NK-92 treated with Interleukin-12 subunit alpha and Interleukin-12 subunit beta, amount 100 ng/mL, for 24 hours (cell line): Measurements from ENCODE around the gene AGO1.
A peak's percentile ranks its signal among the peaks of the same experiment; 100 is the strongest.
"Not testable (repeated sequence)": the region's sequence is repeated elsewhere in the genome, so short reads cannot be mapped to it uniquely, and the experiment has no call there.

Source experiments
- DNase-seq: peaks from one replicate; lab custom pipeline; 2025; lab: John Stamatoyannopoulos, UW

AGO1 gene

DNA sequence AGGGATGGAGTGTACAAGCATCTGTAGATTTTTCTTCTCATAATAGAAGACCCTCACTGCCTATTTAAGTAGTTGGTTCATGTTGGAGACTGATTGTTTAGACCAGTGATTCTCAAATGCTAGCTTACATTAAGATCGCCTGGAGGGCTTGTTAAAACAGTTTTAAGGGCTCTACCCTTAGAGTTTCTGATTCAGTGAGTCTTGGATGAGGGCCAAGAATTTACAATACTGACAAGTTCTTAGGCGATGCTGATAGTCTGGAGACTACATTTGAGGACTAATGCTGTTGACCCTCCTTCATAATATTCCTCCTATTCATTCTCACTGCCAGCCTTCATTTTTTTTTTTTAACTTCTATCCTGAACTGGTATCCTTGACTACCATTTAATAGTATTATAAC is 32.7 kb downstream of the AGO1 start:
- no peak for DNase-seq

DNA sequence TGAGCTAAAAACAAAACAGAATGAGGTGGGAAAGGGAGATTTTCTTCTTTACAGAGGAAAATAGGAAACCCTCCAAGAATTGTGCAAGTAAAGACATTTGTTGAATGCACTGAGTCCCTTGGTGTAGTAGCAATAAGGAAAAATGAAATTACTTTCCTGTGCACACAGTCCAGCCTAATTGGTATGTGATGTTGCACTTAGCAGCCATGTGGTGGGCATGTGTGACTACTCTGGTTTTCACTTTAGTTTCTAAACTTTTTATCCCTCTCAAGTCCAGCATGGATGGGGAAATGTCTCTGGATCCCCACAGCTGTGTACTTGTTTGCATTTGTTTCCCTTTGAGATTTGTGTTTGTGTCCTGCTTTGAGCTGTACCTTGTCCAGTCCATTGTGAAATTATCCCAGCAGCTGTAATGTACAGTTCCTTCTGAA is 40.8 kb downstream of the AGO1 start:
- DNase-seq: no peak

DNA sequence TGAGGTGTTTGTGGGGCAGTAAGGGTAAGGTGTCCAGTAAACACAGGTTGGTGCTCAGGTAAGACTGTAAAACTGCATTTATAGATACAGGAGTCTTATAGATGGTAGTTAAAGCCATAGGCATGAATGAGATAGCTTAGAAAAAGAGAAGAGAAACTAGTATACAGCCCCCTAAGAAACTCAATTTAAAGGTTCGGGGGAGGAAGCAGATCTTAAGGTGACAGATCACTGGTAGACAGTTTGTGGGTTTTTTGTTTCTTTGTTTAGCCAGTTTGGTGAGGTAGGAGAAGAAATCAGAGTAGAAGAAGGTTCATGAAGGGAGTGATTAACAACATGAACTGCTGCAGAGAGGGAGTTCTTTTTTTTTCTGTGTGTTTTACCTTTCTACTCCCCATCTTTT is 41.8 kb downstream of the AGO1 start:
- DNase-seq: no peak

DNA sequence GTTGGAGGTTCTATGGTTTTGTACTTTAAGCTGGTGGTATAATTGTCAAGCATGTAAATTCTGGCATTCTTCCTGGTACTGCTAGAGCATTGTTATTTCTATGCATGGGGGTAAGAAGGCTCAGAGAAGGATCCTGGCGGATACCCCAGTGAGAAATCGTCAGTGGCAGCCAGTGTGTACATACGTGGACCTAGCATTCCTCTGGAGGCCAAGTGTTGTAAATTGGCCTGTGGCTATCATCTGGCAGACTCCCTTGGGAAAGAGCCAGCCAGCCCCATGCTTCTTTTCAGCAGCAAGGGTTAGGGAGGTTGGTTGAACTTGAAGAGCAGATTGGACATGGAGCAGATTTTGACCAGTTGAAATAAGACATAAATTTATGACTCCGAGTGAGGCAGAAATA is 42.7 kb downstream of the AGO1 start:
- DNase-seq: no peak

DNA sequence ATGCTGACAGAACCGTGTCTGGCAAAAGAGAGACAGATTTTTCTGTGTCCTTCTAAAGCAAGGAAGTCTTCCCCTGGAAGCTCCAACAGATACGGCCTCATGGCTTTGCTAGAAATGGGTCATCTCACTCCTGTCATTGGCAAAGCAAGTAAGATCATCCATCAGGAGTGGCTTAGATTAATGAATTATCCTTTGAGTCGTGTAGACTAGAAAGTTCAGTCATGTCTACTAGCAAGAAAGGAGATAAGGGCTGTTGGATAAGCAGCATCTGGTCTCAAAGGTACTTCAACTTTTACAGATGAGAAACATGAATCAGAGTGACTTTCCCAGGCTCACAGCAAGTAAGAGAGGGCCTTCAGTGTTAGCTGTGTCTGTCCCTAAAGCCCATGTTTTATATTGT is 44.5 kb downstream of the AGO1 start:
- no peak for DNase-seq

DNA sequence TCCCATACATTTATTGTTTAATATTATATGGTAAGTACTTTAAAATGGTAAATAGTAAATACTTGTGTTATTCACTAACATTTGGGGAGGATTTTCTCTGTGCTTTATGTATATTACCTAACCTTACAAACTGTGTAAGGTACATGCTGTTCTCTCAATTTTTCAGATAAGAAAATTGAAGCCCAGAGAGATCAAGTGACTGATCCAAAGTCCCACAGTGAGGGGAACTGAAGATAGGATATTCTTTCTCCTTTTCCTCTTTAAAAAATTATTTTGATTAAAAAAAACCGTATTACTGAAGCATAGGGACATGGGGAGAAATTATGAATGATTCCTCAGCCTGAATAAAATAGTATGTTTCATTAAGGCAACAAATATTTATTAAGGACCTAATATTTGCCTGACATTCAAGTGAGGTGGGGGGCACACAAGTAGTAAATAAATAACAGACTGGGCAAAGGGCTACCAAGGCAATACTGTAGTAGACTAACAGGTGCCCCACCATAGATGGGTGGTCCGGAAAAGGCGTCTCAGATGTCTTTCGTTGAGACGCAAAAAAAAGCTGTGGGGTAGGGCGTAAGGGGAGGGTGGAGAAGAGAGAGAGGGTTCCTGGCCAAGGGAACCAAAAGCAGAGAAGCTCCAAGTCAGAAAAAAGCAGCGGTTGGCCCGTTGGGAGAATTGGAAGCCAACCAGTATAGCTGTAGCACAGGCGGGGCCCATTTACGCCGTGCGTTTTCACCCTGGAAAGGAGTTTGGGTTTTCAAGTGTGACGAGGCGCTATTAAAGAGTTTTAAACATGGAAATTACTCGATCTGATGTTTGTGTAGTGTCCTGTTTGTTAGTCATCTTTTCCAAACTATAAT is 47.0 kb downstream of the AGO1 start:
- DNase-seq: no peak

DNA sequence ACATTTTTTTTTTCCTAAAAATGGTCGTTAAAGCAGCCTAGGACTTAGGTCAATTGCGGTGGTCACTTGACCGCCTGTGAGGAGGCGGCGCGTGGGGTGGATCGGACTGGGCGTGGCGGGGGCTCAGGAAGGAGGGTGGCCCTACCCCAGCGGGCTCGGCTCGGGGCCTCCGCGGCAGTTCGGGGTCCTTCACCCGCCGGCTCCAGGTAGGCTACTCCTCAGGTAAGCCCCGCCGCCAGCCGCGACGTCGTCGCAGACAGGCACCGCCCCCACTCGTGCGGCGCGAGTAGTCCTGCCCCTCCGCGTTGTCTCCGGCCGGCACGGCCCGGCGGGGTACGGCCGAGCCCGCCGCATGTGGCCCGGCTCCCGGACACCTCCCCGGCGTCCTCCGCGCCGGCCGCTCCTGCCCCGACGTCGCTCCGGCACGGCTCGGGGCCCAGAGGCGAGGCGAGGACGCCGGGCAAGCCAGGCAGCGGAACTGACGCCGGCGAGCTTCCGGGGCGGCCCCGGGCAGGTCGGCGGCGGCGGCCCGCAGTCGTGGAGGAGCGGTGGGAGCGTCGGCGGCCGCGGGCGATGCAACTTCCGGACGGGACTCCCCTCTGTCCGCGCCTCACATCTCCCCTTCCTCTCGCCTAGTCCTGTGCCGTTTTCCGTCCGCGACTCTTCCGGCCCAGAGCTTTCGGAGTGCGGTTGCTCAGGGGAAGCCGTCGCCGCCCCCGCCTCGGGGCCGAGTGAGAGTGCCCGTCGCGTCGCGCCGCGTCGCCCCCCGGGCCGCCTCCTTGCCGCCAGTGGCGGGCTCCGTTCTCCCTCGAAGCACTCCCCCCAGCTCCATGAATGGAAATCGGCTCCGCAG is 47.8 kb downstream of the AGO1 start, which contains the start of gene AGO3:
TSS of gene AGO3 (plus strand) at position 513 of the 853 bp plus-strand sequence. CDS start at position 835, 322 bp downstream.
- peak; percentile 86 for DNase-seq

DNA sequence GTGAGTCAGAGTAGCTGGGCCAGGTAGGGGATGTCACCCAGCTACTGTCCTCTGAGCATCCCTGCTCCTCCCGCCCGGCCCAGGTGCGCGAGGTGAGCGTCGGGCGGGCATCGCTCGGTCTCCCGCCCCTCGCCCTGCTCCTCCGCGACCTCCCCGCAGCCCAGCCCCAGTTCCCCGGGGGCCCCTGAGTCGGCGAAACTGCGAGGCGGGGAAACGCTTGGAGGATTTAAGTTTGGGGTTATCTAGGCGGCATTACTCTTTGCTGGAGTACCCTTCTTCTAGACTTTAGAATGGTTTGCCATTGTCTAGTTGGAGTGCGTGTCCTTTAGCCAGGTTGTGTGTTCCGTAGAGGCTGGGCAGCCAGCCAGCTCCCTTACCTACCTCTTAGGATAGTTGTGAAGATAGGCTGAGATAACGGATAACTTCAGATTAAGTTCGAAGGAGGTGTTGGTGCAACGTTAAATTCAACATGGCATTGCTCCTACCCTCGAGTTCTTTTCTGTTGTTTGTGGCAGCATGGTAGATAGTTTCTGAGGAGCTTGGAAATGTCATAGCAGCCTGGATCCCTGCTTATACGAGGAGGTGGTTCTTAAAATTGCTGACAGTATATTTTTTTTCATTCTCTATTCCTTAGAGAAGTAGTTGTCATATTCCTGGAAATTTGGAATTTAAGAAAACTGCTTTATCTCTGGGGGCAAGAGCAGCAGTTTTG is 48.6 kb downstream of the AGO1 start:
- peak; percentile 66 for DNase-seq

DNA sequence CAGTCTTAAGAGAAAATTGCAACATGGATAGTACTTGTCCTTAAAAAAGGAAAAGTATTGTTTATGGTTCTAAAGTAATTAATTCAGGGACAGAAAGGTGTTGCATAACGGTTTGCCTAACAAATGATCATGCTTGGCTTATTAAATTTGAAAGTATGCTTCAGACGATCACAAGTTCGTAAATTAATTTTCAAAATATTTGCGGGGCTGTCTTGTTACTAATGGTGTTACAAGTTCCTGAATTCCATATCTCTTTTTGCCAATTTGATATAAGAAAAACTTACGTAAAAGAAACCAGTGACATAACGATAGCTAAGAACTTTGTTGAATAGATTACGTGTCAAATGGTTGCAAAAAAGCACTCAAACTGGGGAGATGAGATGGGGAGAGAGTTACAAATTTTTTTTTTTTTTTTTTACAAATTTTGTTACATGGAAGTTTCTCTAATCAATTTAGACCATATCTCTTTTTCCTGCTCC is 49.2 kb downstream of the AGO1 start:
- DNase-seq: no peak

DNA sequence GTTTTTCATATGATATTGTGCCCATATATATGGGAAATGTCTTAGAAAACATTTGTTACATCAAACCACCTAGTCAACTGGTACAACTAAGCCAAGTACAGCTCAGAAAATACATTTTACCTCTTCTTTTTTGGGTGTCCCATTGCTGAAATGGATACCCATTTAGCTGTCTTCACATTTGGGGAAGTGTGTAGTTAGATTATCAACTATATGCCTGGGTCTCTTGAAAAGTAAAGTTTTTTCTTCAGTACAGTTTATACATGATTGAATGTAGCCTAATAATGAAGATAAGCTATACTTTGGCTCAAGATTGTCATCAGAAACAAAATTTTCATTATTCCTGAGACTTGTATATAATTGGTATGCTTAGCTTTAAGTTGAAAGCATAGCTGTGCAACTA is 49.9 kb downstream of the AGO1 start:
- no peak for DNase-seq

DNA sequence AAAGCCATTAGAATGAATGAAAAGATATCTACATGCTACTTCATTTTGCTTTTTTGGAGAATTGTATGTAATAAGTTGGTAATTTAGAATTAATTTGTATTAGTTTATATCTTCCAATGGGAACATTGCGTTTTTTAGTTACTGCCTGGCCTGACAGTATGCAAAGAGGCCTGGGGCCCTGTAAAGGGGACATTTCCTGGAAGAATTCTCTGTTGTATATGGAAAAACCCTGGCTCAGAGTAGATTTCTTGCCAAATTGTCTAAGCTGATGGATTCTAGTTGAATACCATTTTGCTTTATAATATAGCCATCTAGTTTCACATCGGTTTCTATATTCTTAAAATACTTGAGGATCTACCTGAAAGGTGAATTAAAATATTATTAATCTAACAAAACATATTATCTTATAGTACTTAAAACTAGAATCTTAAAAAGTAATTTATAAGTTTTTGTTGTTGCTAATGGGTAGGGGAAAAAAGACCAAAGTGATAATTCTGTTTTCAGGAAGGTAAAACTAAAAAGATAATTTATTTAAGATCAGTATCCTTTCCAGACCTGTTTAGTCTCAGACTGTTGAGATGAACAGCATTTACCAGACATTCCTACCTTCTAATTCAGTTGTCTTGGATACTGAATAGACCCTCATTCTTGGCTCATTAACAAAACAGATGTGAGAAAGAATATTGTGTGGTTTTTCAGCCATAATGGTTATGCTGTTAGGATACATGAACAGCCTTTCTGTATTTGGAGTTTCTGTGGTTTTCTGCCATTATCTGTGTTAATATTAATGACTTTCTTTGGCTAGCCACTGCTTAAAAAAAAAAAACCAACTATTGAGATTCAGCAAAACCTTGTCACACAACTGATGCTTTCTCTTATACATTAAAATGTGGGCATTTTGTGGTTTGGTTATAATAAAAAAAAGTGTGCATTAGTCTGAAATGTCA is 52.7 kb downstream of the AGO1 start:
- no peak for DNase-seq

DNA sequence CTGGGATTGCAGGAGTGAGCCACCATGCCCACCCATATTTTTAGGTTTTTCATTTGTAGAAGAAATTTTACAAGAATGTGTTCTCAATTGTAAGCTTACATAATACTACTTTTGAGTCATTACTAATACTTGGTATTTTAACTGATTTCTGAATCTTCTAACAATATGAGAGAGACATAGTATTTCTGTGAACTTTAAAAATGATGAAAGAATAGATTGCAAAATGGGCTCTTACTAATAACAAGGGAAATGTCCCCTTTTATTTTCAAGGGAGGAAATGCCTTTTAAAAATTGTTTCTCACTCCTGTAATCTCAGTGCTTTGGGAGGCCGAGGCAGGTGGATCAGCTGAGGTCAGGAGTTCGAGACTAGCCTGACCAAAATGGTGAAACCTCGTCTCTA is 53.8 kb downstream of the AGO1 start:
- DNase-seq: no peak

DNA sequence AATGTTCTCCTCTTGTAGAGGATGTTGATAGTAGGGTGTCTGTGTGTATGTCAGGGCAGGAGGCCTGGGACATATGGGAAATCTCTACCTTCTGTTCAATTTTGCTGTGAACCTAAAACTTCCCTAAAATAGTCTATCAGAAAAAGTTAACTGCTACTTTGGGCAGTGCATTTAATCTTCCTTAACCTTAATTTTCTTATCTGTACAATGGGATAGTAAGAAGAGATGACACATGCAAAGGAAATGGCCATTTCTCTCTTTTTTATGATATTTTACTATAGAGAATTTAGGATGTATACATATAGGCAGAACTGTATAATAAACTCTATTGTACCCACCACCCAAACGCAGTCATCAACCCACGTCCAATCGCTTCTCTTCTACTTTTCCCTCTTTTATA is 56.5 kb downstream of the AGO1 start:
- DNase-seq: no peak

DNA sequence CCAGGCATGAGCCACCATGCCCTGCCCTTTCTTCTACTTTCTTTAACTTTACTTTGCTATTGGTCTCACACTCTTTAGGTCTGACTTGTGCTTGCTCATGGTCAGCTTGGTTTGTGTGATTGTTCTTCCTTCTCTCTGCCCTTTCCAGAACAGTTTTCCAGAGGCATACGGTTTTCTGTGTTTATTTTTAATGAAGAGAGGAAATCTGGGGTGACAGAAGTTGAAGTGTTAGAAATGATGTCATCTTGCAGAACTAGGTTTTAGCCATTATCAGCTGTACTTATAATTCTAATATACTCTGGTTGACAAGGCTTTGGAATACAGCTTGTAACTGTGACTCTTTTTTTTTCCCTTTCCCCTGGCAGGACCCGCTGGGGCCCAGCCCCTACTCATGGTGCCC is 62.3 kb downstream of the AGO1 start:
- DNase-seq: no peak

DNA sequence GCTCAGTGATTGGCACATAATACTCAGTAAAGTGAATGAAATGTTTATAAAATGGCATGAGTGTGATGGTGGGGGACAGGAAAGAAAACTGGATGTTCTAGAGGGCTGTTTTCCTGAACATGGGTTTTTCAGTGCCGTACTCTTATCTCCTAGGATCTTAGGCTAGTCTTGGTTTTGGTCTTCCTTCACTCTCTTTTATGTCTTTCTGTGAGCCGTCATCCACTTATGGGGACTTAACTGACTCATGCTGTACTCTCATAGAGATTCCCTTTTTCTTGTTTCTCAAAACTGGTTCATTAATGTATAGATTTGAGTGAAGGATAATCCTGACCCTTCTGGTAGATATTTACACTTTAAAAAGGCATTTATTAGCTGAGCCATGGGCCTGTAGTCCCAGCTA is 64.5 kb downstream of the AGO1 start:
- no peak for DNase-seq

DNA sequence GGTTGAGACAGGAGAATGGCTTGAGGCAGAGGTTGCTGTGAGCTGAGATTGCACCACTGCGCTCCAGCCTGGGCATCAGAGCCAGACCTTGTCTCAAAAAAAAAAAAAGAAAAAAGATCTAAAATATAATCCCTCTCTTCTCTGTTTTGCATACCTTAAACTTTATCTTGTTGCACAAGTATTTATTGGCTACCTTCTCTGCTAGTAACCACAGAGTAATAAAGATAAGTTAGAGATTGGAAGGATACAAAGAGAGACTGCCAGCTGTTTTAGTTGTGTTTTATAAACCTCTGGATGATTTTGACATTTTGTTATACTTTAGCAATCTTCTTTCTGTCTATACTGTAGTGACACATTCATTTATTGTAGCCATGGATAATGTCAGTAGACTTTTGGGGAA is 75.5 kb downstream of the AGO1 start:
- DNase-seq: no peak

DNA sequence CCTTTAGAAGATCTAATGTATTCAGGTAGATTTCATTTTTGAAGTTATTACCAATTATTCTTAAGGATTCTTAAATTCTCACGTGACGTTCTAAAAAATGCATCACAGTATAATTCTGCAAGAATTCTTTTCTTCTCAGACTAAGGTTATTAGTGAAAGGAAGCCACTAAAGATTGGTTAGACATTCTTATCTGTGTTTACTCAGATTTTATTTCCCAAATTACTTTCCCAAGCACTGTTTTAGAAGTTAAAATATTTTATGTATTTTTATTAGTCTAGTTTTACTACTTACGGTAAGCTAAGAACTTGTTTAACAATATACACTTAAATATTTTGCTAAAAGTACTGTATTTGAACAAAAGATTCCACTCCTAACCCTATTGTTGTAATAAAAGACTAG is 76.3 kb downstream of the AGO1 start:
- no peak for DNase-seq

DNA sequence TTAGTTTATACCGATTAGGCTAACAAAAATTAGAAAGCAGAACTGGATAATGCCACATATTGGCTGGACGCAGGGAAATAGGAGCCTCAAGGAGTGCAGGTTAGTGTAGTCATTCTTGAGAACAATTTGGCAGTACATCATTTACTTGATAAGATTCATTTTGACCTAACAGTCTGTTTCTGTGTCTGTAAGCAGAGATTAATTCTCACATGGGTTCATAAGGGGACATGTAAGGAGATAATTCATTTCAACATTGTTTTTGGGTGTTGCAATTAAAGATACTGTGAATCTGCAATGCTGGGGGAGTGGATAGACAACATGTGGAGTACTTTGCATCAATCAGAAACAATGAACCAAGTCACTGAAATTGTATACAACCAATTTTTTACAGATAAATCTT is 79.9 kb downstream of the AGO1 start:
- DNase-seq: no peak

DNA sequence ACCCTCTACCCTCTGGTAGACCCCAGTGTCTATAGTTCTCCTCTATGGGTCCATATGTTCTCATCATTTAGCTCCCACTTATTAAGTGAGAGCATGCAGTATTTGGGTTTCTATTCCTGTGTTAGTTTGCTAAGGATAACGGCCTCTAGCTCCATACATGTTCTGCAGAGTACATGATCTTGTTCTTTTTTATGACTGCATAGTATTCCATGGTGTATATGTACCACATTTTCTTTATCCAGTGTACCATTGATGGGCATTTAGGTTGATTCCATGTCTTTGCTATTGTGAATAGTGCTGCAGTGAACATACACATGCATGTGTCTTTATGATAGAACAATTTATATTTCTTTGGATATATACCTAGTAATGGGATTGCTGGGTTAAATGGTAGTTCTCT is 81.3 kb downstream of the AGO1 start:
- not testable (repeated sequence) for DNase-seq

DNA sequence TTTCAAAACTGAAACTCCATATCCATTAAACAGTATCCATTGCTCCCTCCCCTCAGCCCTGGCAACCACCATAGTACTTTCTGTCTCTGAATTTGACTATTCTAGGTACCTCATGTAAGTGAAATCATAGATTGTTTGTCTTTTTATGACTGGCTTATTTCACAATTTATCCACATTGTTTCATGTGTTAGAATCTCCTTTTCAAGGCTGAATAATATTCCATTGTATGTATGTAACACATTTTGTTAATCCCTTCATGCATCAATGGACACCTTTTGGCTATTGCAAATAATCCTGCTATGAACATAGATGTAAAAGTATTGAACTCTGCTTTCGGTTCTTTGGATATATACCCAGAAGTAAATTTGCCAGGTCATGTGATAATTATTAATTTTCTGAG is 85.4 kb downstream of the AGO1 start:
- DNase-seq: no peak

DNA sequence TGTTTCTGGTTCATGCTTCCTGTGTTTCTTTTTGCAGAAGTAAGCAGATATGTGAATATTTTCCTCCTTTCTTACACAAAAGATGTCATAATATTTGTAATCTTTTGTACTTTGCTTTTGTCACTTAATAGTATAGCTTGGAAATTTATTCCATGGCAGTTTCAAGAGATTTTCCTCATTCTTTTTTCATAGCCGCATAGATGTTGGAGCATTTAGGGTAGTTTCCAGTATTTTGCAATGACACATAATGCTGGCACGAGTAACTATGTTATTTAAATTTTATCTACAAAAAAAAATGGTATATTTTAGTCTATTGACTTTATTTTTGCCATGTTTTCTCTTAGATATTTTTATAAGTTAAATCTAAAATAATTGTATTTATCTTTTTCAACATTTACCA is 88.6 kb downstream of the AGO1 start:
- DNase-seq: no peak
